Measurements from ENCODE around the gene PHRF1. TPM values are rescaled to one million over a fixed set of nuclear protein-coding genes. Genes with fewer than 3 reads are reported as not detected.
"Not testable (repeated sequence)": the region's sequence is repeated elsewhere in the genome, so short reads cannot be mapped to it uniquely, and the experiment has no call there.

PHRF1 gene
- total RNA-seq, 1 donor from 2014 or later: 28.0 TPM

DNA sequence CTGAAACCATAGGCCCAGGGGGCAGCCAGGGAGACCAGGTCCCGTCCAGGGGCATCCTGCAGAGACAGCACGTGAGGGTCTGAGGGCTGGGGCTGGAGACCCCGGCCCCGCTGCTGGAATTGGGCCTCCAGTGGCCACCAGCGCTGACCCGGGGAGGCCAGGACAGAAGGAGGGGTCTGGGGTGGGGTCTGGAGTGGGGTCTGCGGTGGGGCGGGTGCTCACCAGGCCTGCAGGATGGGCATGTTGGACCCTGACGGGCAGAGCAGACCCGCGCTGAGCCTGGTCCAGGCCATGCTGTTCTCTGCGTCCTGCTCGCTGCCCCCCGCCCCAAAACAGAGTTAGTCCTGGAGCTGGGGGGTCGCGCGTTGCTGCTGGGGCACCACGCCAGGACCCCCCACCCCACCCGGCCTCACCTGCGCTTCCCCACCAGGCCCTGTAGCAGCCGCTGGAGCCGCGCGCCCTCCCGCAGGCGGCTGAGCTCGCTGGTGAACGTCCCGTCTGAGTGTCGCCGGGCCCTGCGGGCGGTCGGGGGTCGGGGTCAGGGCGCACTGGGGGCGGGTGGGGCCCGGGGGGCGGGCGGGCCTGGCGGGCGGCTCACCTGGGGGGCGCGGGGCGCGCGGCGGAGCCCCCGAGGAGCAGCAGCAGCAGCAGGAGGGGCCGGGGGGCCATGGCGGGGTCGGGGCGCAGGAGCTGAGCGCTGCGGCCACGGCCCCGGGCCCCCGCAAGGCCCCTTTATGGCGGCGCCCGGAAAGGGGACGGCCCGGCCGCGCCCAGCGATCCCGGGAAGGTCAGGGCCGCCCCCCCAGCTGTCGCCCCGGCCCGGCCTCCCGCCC, 50.4 kb downstream of the PHRF1 start, which contains the start of gene SCT:
TSS of gene SCT (minus strand) at position 707 of the 833 bp plus-strand sequence. CDS start at position 669, 38 bp downstream.
- no peak for DNase-seq (ENCODE audit: low read depth, low spot score)

DNA sequence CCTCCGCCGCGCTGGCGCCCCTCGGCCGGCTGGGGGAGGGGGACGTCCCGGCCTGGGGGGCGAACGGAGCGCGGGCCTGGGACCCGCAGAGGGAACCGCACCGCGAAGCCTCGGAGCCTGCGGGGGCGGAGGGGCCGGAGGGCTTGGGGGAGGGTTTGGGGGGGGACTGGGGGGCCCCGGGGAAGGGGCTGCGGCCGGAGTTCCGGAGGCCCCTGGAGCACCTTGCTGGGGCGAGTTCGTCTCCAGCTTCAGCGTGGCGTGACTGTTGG, 51.0 kb downstream of the PHRF1 start:
- no peak for DNase-seq (ENCODE audit: low read depth, low spot score)

DNA sequence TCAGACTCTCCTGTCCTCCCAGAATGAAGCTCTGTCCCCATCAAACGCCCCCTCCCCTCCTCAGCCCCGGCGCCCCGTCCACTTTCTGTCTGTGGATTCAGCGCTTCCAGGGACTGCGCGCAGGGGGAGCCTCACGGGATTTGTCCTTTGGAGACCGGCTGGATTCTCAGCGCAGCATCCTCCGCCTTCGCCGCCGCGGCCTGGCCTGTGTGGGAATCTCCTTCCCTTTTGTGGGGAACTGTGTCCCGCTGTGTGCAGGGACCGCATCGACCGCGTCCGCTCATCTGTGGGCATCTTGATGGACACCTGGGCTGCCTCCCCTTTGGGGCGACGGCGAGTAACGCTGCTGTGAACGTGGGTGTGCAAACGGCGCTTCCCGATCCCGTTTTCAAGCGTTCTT, 51.8 kb downstream of the PHRF1 start:
- no peak for DNase-seq (ENCODE audit: low read depth, low spot score)

DNA sequence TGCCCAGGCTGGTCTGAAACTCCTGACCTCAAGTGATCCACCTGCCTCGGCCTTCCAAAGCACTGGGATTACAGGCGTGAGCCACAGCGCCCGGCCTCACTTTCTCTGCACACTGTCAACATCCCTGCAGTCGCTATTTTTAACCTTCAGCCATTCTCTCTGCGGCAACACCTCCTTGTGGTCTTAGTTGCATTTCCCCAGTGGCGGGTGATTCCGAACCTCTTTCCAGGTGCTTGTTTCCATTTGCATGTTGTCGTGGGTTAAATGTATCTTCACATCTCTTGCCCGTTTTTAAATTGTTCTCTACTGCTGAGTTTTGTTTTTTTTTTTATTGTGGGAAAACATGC, 52.9 kb downstream of the PHRF1 start:
- no peak for DNase-seq (ENCODE audit: low read depth, low spot score)

DNA sequence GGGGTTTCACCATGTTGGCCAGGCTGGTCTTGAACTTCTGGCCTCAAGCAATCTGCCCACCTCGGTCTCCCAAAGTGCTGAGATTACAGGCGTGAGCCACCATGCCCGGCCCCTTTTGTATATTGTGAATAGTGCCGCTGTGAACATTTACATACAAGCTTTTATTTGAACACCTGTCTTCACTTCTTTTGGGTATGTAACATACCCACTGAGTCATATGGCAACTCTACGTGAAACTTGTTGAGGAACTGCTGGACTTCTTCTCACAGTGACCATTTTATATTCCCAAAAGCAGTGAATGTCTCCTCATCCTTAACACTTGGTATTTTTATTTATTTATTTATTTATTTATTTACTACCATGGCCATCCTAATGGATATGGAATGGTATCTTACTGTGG, 54.6 kb downstream of the PHRF1 start:
- no peak for DNase-seq (ENCODE audit: low read depth, low spot score)

DNA sequence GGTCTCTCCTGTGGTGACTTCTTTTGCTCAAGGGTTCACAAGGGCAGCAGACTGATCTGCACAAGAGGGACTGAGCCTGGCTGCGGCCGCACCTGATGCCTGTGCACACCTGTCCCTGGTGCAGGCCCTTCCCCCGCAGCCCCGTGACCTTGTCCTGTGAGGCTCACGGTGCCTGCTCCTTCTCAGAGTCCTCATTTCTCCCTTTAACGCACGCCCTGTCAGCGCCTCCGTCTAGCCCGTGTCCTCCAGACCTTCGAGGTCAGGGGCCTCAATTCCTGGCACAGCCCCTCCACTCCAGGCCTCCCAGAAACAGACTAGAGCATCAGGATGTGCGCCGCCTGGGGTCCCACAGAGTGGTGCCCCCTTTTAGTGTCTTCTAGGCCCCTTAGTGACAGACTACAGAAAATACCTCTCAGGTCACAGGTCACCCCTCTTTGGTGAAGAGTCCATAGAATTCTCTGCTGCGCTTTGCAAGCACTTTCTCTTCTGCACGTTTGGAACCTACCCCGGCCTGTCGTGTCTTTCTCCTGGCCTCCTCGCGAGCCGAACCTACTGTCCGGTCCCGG, 59.8 kb downstream of the PHRF1 start:
- DNase-seq (ENCODE audit: low read depth, low spot score): no peak

DNA sequence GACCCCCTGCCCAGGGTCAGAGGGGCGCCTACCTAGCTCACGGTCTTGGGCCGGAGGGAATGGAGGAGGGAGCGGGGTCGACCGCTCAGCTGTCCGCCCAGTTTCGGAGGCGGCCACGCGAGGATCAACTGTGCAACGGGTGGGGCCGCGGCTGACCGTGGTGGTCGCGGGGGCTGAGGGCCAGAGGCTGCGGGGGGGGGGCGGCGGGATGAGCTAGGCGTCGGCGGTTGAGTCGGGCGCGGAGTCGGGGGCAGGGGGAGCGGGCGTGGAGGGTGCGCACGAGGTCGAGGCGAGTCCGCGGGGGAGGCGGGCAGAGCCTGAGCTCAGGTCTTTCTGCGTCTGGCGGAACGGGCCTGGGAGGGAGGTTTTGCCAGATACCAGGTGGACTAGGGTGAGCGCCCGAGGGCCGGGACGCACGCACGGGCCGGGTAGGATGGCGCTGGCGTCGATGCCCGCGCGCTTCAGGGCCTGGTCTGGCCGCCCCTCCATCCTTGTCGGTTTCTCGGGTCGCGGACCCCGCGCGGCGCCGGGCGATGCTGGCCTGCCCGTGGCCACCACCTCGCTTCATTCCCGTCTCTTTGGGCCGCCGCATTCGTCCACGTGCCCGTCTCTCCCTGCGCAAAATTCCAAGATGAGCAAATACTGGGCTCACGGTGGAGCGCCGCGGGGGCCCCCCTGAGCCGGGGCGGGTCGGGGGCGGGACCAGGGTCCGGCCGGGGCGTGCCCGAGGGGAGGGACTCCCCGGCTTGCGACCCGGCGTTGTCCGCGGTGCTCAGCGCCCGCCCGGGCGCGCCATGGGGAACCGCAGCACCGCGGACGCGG, 60.5 kb downstream of the PHRF1 start, which contains the start of gene DRD4:
TSS of gene DRD4 (plus strand) at position 759 of the 822 bp plus-strand sequence. CDS start at position 795, 36 bp downstream.
- no peak for DNase-seq (ENCODE audit: low read depth, low spot score)

DNA sequence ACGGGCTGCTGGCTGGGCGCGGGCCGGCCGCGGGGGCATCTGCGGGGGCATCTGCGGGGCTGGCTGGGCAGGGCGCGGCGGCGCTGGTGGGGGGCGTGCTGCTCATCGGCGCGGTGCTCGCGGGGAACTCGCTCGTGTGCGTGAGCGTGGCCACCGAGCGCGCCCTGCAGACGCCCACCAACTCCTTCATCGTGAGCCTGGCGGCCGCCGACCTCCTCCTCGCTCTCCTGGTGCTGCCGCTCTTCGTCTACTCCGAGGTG, 61.0 kb downstream of the PHRF1 start:
- DNase-seq (ENCODE audit: low read depth, low spot score): no peak

DNA sequence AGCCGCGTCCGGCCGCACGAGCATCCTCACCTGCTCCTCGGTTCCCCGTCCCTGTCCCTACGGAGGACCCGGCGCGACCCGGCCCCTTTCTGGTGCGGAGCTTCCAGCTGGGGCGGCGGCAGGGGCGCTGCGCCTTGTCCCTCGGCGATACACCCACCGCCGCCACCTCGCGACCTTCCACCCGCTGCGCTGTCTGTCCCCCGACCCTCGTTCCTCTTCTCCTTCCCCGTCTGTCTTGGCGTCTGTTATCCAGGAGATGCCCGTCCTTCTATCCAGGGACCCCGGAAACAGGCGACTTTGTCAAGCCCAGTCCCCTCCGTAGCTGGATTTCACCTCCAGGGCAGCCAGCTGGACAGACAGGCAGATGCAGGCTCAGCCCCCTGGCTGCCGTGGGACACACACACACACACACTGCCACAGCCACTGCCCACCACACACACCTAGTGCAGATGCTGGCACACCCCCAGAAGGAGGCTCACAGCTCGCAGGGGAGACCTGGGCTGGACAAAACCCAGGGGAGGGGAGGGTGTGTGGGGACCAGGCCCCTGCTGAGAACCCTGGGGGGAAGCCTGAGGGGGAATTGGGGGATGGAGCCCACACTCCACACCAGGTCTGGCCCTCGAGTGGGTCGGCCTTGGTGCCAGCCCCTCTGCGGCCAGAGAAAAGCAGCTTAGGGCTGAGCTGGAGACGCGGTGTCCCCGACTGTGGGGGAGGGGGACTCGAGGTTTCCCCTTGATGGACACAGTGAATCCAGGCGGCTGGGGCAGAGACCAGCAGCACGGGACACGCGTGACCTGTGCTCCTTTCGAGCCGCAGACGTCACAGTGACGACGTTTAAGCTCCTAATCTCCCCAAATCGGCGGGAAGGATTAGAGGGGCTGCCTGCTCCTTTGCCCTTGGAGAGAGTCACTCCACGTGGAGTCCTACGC, 61.6 kb downstream of the PHRF1 start:
- no peak for DNase-seq (ENCODE audit: low read depth, low spot score)

DNA sequence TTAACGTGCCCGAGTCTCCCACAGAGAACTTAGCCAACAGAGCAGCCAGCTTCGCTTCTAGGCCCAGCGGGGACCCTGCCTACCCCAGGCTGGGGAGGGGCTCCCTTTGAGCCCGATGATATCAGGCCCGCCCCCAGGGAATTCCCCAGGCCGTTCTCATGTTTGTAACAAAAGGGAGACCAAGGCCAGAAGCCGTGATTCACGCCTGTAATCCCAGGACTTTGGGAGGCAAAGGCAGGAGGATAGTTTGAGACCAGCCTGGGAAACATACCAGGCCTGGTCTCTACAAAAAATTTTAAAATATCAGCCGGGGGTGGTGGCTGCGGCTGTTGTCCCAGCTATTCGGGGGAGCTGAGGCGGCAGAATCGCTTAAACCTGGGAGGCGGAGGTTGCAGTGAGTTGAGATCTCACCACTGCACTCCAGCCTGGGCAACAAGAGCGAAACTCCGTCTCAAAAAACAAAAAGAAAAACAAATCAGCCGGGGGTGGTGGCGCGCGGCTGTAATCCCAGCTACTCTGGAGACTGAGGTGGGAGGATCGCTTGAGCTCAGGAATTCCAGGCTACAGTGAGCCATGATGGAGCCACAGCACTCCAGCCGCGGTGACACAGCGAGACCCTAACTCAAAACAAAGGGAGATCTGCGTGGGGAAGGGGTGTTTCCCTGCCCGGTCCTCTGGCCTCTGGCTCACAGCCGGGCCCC, 62.5 kb downstream of the PHRF1 start:
- no peak for DNase-seq (ENCODE audit: low read depth, low spot score)

DNA sequence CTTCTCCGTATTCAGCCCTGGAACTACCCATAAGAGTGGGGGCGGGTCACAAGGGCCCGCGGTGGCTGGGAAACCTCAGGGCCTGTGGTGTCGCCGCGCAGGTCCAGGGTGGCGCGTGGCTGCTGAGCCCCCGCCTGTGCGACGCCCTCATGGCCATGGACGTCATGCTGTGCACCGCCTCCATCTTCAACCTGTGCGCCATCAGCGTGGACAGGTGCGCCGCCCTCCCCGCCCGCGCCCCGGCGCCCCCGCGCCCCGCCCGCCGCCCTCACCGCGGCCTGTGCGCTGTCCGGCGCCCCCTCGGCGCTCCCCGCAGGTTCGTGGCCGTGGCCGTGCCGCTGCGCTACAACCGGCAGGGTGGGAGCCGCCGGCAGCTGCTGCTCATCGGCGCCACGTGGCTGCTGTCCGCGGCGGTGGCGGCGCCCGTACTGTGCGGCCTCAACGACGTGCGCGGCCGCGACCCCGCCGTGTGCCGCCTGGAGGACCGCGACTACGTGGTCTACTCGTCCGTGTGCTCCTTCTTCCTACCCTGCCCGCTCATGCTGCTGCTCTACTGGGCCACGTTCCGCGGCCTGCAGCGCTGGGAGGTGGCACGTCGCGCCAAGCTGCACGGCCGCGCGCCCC, 63.2 kb downstream of the PHRF1 start:
- DNase-seq (ENCODE audit: low read depth, low spot score): no peak

DNA sequence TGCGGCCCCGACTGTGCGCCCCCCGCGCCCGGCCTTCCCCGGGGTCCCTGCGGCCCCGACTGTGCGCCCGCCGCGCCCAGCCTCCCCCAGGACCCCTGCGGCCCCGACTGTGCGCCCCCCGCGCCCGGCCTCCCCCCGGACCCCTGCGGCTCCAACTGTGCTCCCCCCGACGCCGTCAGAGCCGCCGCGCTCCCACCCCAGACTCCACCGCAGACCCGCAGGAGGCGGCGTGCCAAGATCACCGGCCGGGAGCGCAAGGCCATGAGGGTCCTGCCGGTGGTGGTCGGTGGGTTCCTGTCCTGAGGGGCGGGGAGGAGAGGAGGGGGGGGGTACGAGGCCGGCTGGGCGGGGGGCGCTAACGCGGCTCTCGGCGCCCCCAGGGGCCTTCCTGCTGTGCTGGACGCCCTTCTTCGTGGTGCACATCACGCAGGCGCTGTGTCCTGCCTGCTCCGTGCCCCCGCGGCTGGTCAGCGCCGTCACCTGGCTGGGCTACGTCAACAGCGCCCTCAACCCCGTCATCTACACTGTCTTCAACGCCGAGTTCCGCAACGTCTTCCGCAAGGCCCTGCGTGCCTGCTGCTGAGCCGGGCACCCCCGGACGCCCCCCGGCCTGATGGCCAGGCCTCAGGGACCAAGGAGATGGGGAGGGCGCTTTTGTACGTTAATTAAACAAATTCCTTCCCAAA, 63.9 kb downstream of the PHRF1 start:
- DNase-seq (ENCODE audit: low read depth, low spot score): no peak

DNA sequence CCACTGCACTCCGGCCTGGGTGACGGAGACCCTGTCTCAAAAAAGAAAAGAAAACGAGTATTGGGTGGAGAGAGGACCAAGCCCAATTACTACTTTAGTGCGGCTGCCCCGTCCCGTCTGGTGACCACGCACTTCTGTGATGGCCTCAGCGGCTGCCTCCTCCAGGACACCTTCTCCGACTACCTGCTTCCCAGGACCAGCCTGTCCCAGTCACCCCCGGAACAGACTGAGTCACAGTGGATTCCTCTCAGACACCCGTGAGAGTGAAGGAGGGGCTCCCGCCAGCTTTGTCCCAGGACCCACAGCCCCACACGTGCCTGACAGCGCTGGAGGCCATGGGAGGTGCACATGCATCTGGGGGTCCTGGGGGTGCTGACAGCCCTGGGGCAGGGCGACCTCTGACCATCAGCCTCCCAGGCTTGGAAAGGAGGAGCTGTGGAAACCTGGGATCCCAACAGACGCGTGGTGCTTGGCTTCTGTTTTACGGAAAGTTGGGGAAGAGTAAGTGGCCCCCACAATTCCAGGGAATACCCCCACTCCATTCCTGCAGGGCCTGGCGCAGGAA, 65.6 kb downstream of the PHRF1 start:
- no peak for DNase-seq (ENCODE audit: low read depth, low spot score)

DNA sequence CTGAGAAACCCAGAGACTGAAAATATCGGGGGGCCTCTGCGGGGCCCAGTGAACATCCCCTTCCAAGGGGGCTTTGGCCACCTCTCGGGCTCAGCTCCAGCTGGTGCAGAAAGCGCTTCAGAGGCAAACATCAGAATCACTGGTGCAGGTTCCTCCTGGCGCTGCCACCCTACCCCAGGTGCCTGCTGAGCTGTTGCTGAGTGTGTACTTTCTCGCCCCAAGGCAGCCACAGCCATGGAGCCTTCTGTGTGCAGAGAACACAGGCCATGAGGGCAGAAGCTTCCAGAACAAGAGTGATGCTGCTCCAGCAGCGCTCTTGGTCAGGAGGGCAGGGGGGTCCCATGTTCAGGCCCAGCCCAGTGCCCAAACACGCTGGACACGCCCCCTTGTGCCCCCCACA, 67.1 kb downstream of the PHRF1 start:
- no peak for DNase-seq (ENCODE audit: low read depth, low spot score)

DNA sequence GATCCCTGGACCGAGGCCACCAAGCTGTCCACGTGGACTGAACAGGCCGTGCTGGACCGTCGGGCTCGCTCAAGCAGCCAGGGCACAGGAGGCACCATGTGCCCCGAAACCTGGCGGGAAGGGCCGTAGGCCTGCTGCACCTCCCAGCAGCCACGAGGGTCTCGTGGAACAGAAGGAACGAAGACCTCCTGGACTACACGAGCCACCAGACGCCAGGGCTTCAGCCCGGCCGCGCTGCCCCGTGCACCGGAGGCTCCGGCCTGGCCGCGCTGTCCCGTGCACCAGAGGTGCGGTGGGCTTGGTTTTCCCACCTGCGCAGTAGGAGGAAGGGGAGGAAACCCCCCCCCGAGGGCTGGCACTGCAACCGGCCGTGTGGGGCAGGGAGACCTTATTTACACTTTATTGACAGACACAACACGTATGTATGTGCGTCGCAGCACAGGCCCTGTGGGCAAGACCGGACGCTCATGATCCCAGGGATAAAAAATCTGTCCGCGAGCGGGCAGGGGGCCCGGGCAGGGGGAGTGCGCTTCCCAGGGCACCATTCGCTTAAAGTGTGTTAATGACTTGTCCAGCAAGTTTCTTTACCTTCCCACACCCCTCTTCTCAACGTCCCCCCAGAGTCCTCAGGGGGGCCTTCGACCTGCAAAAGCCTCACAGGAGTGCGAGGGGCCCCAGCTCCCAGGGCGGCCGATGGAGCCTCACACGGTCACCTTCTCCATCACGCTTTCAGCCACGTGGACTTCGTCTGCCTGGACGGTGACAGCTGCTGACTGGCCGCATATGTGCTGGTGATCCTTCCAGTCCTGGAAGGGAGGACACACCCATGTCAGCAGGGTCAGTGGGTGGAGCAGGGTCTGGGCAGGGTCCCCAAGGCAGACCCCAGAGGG, 67.8 kb downstream of the PHRF1 start:
- no peak for DNase-seq (ENCODE audit: low read depth, low spot score)

DNA sequence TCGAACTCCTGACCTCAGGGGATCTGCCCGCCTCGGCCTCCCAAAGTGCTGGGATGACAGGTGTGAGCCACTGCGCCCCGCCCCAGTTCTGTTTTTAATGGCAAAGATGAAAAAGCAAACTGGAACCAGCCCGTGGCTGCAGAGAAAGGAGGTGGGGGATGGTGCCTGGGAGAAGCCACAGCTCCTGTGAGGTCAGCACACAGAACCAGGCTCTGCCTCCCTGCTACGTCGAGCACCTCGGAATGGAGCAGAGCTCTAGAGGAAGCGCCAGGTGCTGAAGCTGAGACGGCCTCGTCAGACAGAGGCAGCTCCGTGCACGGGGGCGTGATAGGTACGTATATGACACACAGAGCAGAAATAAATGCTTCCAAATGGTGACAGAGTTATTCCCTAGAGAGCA, 69.3 kb downstream of the PHRF1 start:
- no peak for DNase-seq (ENCODE audit: low read depth, low spot score)

DNA sequence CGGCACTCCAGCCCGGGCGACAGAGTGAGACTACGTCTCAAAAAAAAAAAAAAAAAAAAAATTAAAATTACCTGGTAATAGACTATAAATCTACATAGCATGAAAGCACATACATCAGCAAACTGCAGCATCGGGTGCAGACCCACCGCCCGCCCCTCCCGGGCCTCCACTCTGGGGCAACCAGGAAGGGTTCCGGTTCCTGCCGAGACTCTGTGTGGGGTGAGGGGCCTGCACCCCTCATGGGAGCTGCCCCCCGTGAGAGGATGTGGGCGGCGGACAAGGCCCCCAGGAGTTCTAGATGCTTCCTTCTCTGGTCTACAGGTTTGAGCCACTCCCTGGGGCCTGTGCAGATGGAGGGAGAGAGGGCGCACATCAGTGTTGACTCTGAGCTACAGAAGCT, 69.9 kb downstream of the PHRF1 start:
- DNase-seq (ENCODE audit: low read depth, low spot score): no peak

DNA sequence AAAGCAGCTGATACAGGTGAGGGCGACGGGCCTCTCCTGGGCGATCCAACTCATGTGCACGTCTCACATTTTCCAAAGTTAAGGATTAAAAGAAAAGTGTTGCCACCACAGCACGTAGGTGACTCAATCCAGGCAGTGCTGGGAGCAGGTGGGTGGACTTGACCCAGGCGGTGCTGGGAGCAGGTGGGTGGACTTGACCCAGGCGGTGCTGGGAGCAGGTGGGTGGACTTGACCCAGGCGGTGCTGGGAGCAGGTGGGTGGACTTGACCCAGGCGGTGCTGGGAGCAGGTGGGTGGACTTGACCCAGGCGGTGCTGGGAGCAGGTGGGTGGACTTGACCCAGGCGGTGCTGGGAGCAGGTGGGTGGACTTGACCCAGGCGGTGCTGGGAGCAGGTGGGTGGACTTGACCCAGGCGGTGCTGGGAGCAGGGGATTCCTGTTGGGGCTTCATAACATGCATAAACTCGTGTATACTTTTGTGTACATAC, 71.4 kb downstream of the PHRF1 start:
- not testable (repeated sequence) for DNase-seq (ENCODE audit: low read depth, low spot score)
